HG03378 (cell line): ENCODE measurements around the gene RPL41.
"Not testable (repeated sequence)": the region's sequence is repeated elsewhere in the genome, so short reads cannot be mapped to it uniquely, and the experiment has no call there.

Experiments
- ATAC-seq: cut with Tn5 transposase; IDR thresholded peaks from one replicate; pipeline ENCODE4 v1.9.1; 2021; ENCODE audit warnings: mild to moderate bottlenecking, moderate library complexity; ENCODE audit not compliant: unreplicated experiment

RPL41 gene

DNA sequence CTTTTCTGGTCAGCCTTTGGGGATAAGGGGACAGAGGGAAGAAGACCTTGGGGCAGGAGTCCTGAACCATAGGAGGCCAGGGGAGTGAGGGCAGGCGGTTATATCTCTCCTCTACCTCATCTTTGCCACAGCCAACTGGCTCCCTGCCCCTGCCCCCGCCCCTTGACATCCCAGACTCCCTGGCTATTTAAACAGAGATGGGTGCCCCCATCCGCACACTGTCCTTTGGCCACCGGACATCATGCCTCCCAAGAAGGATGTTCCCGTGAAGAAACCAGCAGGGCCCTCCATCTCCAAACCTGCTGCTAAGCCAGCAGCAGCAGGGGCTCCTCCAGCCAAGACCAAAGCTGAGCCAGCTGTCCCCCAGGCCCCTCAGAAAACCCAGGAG lies 37.2 kb downstream of the RPL41 start:
- ATAC-seq: no peak

DNA sequence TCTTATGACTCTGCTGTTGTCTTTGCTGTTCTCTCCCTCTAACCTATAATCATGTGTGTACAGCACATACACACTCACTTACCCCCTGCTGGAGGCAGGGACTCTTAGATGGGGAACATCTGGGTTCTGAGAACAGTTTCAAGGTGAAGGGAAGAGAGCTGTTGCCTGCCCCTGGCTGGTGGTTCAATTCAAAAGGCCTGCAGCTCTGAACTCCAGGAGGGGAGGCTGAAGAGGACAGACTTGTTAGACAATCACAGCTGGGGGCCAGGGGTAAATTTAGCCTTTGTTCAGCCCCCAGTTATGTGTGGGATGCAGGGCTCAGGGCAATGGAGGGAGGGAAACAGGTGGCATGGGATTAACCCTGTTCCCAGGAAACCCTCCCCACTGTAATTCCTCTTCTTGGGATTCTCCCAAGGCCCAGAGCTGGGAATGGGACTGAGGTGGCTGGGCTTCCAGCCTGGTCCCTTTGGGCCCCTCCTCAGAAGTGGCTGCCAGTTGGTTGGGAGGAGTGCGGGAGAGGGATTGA lies 37.9 kb downstream of the RPL41 start:
- ATAC-seq: no peak

DNA sequence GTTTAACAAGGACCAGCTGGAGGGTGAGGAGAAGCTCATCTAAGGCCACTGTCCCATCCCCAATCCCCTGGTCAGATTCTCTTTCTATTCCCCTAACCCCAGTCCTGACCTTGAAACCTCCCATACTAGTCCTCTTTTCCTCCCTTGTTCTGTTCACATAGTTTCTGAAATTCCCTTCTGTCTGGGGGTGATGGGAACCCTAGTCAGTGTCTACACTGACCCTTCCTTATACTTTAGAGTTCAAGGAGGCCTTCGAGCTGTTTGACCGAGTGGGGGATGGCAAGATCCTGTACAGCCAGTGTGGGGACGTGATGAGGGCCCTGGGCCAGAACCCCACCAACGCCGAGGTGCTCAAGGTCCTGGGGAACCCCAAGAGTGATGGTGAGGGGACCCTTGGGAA lies 38.4 kb downstream of the RPL41 start:
- ATAC-seq: no peak

DNA sequence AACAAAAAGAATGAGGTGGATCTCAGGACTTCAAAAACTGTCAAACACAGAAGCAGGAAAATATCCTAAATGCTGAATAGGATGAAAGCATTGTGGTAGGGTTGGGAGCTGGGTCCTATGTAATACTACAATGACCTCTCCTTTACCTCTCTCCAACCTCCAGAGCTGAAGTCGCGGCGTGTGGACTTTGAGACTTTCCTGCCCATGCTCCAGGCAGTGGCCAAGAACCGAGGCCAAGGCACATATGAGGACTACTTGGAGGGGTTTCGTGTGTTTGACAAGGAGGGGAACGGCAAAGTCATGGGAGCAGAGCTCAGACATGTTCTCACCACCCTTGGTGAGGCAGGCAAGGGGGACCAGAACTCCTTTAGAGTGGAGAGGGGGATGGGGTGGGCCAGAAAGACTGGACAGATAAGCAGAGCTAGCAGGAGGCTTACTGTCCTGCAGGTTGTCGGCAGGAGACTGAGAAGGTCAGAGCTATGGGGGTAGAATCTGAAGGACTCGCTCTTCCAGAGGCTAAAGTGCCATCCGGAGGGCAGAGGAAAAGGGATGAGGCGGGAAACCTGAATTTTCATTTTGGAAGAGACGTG lies 38.9 kb downstream of the RPL41 start:
- ATAC-seq: no peak

GRCh38 chr12:56156464-56157200 lies 40.2 kb downstream of the RPL41 start:
- not testable (repeated sequence) for ATAC-seq

- ATAC-seq: peak; percentile 26
Measured at GRCh38 chr12:56157201-56158028, 41.0 kb downstream of the RPL41 start.

GRCh38 chr12:56158029-56158925 lies 41.8 kb downstream of the RPL41 start, which contains the start of gene MYL6:
TSS of gene MYL6 (plus strand) at chr12:56158359. CDS start at chr12:56158402, 43 bp downstream.
- peak; percentile 72 for ATAC-seq

GRCh38 chr12:56158926-56159461 lies 42.6 kb downstream of the RPL41 start:
- no peak for ATAC-seq

DNA sequence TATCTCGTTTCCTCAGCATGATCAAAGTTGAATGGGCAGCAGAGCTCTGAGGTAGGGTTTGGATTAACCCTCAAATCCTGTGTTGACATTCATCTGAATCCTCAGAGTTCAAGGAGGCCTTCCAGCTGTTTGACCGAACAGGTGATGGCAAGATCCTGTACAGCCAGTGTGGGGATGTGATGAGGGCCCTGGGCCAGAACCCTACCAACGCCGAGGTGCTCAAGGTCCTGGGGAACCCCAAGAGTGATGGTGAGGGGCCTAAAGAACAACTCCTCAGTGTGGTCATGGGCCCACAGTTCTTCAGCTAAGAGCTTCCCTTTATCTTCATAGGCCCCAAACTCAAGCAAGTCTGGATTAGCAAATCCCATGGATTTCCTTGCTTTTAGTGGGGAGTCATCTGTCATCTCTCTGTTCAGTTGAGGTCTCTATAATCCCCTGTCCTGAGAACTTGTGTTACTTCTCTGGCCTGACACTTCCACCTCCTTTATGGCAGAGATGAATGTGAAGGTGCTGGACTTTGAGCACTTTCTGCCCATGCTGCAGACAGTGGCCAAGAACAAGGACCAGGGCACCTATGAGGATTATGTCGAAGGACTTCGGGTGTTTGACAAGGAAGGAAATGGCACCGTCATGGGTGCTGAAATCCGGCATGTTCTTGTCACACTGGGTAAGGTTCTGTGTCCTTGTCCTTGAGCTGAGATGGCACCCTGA lies 43.2 kb downstream of the RPL41 start:
- ATAC-seq: no peak

DNA sequence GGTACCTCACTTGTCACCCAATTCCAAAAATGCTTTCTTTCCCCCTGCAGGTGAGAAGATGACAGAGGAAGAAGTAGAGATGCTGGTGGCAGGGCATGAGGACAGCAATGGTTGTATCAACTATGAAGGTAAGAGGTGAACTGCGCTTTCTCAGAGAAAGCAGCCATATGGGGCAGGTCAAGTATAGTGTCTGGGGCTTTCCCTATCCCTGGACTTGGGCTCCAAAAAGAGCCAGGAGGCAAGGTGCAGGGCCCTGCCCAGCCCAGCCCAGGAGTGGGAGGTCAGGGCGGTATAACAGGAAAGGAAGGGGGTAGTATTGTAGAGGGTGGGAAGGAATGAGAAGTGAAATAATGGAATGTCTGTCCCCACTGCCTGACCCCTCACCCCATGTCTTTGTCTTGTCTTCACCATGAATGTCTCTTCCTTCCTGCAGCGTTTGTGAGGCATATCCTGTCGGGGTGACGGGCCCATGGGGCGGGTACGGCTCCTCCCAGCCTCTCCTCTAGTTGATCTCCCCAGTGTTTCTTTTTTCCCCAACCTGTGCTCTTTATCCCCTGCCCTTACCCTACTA lies 43.8 kb downstream of the RPL41 start:
- ATAC-seq: no peak

- ATAC-seq: no peak
Measured at GRCh38 chr12:56160894-56161689, 44.7 kb downstream of the RPL41 start.

DNA sequence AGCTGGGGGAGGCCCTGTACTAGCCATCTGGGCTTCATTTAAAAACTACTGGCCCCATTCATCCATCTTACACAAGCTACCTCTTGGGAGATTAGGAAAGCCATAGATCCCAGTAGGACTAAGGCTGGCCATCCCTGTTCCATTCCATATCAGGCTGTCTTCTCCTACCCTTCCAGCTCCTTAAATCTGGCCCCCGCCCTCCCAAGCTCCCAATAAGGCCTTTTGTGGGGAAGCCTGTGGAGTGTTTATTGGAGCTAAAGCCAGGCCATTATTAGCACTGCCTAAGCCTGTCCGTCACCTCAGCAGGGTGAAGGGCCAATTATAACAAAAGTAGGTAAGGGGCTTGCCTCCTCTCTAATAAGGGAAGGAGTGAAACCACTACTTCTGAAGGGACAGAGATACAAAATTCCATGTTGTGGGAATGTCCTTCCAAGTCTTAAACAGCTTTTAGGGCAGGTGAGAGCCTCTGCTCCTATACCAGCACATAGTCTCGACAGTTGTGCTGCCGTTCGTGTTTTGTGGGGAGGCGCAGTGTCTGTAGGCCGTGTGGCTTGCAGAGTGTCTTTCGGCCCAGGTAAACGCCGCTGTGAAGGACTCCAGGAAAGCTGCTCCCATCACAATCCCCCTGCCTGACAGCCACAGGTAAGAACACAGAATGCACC lies 45.4 kb downstream of the RPL41 start:
- ATAC-seq: no peak

DNA sequence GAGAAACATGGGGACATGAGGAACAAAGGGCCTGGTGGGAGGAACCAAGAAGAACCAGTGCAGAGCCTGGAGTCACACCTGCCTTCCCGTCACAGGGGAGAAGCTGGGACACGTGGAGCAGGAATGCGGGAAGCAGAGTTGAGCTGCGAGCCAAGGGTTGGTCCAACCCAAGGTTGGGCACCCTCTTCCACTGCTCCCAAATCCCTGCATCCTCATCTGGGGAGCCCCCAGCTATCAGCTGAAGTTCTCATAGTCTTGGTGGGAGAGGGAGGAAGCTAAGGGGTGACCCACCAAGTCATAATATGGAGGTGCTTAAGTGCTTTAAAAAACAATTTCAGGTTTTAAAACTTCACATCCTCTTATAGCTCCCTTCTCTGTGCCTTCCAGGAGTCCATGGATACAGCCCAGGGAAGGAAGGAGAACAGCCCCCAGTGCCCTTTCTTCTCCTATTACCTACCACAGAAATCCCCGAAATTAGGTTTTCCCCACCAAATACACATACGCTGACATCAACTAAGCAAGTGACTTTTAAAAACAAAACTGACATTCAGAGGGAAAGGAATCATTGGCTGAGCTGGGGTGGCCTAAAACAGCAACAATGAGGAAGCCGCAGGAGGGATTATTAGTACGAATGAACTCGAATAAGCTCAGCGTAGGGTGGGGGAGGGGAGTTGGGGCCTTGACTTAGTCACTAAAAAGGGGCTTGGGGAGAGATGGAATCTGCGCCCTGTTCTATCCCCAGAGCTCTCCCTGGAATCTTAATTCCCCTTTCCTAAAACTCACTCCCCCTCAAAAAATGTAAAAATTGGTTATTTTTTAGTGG lies 46.2 kb downstream of the RPL41 start:
- ATAC-seq: no peak

DNA sequence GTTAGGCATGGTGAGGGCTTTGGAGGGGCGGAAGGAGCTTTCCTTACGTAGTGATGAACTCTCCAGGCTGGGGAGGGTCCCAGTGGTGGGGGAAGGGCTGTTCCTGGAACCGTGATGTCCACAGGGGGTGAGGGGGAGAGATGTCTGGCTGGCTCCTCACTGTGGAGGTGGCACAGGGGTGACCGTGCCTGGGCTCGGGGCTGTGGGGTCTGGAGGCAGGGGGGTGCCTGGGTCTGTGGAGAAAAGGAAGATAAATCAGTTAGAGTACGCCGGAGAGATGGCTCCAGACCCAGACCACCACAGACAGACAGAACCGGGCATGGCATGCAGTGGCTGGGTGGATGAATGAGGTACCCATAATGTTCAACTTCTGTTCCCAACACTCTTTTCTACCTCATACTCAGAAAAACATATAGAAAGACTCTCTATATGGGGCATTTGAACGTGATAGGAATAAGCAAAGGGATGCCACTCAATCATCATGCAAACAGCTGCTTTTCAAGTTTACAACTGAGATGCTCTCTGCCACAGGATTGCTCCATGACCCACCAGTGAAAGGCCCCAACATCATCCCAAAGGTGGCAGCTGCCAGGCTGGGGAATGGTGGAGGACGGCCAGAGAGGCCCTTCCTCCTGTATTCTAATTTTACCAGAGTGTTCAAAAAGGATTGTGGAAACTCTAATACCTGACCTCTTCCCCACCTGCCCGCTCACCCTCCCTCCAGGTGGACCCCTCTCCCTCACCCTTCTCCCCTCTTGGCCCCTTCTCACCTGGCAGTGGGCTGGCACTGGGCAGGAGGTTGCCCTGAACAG lies 47.3 kb downstream of the RPL41 start:
- ATAC-seq: no peak

GRCh38 chr12:56164345-56164729 lies 47.9 kb downstream of the RPL41 start:
- no peak for ATAC-seq

- no peak for ATAC-seq
Measured at GRCh38 chr12:56165369-56165768, 48.9 kb downstream of the RPL41 start.
